A673 (cell line): ENCODE data around the gene LALBA. TPM values are rescaled to one million over a fixed set of nuclear protein-coding genes. Genes with fewer than 3 reads are reported as not detected.
"Not testable (repeated sequence)": the region's sequence is repeated elsewhere in the genome, so short reads cannot be mapped to it uniquely, and the experiment has no call there.

ENCODE experiments used
- BruUV-seq: library from RNA; stranded (reverse); fragments of 400-500 nt; replicated peaks from 2 replicates; lab custom pipeline; 2021; lab: Mats Ljungman, UMichigan
- CTCF ChIA-PET: fragments of 300-600 bp; sonication (Branson Sonifier 250); formaldehyde crosslinking; loops from one replicate; lab custom pipeline; 2022; ENCODE audit warnings: antibody characterized with exemption; lab: Charles Lee
- POLR2A ChIA-PET: fragments of 300-600 bp; sonication (Branson Sonifier 250); formaldehyde crosslinking; loops from one replicate; lab custom pipeline; 2022; ENCODE audit warnings: antibody characterized with exemption; ENCODE audit not compliant: low non-redundant PET; lab: Charles Lee
- DNase-seq: peaks from one replicate; pipeline ENCODE4 v3.0.0-alpha.2; 2015; ENCODE audit warnings: low spot score
- H3K27ac ChIP-seq: fragments of 200-600 bp; sonication (generic); 2 replicates; pipeline ENCODE4 v1.5.1; 2016; ENCODE audit warnings: mixed run types, low read depth, mild to moderate bottlenecking, mixed read lengths, antibody characterized with exemption, low read length; ENCODE audit not compliant: poor library complexity, severe bottlenecking
- H3K27me3 ChIP-seq: fragments of 200-600 bp; sonication (generic); replicated peaks from 2 replicates; pipeline ENCODE4 v1.6.1; 2017; ENCODE audit warnings: mixed run types, low read depth, mild to moderate bottlenecking, mixed read lengths, antibody characterized with exemption, low read length; ENCODE audit not compliant: insufficient read depth, poor library complexity
- H3K36me3 ChIP-seq: fragments of 200-600 bp; sonication (generic); 2 replicates; pipeline ENCODE4 v1.6.1; 2016; ENCODE audit warnings: mixed run types, mild to moderate bottlenecking, mixed read lengths, antibody characterized with exemption, low read length; ENCODE audit not compliant: insufficient read depth, poor library complexity, severe bottlenecking
- H3K4me1 ChIP-seq: fragments of 200-600 bp; sonication (generic); 2 replicates; pipeline ENCODE4 v1.6.1; 2017; ENCODE audit warnings: mixed run types, mild to moderate bottlenecking, mixed read lengths, antibody characterized with exemption, low read length; ENCODE audit not compliant: insufficient read depth, poor library complexity, severe bottlenecking
- H3K4me3 ChIP-seq: fragments of 200-600 bp; sonication (generic); 2 replicates; pipeline ENCODE4 v1.5.1; 2016; ENCODE audit warnings: low read depth, mixed run types, mild to moderate bottlenecking, mixed read lengths, low read length; ENCODE audit not compliant: poor library complexity, severe bottlenecking
- H3K9me3 ChIP-seq: fragments of 200-600 bp; sonication (generic); 2 replicates; pipeline ENCODE4 v1.6.1; 2016; ENCODE audit warnings: mixed run types, low read depth, mild to moderate bottlenecking, mixed read lengths, antibody characterized with exemption, low read length; ENCODE audit not compliant: poor library complexity, severe bottlenecking
- CTCF ChIP-seq: fragments of 300-800, 200-600 bp; sonication (generic); conservative IDR thresholded peaks from 2 replicates; pipeline ENCODE4 v1.5.1; 2017; ENCODE audit warnings: low read depth, mild to moderate bottlenecking, antibody characterized with exemption, low read length, moderate library complexity, mixed read lengths
- EZH2 ChIP-seq: fragments of 200-600 bp; sonication (generic); IDR thresholded peaks from 2 replicates; pipeline ENCODE4 v1.6.1; 2017; ENCODE audit warnings: borderline replicate concordance, low read depth, mild to moderate bottlenecking, mixed read lengths, antibody characterized with exemption, low read length; ENCODE audit not compliant: poor library complexity, severe bottlenecking
- intact Hi-C: fragments of 100-400 bp; cut with micrococcal nuclease; formaldehyde crosslinking; loops from one replicate; pipeline ENCODE4 v1.10.0; 2022; ENCODE audit not compliant: unreplicated experiment
- total RNA-seq: library from RNA; stranded (reverse); gene quantifications from 2 replicates; pipeline ENCODE4 v1.2.3, GENCODE V29; 2021

LALBA gene
- total RNA-seq, 1 experiment from 2014 or later, result not detected

DNA sequence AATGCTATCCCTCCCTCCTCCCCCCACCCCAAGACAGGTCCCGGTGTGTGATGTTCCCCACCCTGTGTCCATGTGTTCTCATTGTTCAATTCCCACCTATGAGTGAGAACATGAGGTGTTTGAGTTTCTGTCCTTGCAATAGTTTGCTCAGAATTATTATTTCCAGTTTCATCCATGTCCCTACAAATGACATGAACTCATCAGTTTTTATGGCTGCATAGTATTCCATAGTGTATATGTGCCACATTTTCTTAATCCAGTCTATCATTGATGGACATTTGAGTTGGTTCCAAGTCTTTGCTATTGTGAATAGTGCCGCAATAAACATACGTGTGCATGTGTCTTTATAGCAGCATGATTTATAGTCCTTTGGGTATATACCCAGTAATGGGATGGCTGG, 22.8 kb downstream of the LALBA start:
- H3K27me3 ChIP-seq, BruUV-seq, POLR2A ChIA-PET, H3K27ac ChIP-seq, DNase-seq, CTCF ChIA-PET, H3K9me3 ChIP-seq, H3K4me1 ChIP-seq, intact Hi-C loops, H3K4me3 ChIP-seq, H3K36me3 ChIP-seq: not testable (repeated sequence)

DNA sequence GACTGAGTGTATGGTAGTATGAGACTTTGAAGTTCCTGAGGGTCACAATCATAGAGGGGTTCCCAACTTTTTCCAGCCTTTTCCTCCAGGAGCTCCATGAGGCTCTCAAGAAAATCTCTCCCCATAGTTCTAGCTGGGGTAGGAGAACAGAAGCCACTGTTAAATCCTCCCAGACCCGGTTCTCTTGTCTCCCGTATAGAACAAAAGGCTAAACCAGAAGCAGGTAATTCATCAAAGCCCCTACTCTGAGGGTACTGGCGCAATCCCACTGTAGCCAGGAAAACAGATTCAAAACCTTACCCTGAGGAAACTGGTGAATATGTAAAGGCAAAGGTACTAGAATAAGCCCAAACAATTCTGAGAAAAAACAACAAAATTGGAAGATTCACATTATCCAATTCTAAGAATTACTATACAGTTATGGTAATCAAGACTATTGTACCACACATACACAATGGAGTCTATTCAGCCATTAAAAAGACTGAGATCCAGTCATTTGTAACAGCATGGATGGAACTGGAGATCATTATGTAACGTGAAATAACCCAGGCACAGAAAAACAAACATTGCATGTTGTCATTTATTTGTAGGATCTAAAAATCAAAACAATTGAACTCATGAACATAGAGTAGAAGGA, 23.9 kb downstream of the LALBA start:
- intact Hi-C loops, result no loop called here
- Histone ChIP-seq H3K27ac (no peak overlapping the region), H3K4me1 (no peaks in the 10 kb centered on the region), H3K27me3 (peaks cover 9% of the 10 kb centered on the region), H3K36me3 (no peaks in the 10 kb centered on the region), H3K9me3 (no peaks in the 10 kb centered on the region), H3K4me3 (no peak overlapping the region)
- ChIA-PET CTCF (no interaction called here), POLR2A (no interaction called here)
- no TSS peak for BruUV-seq
- TF ChIP-seq EZH2 (no peak), CTCF (no peak)
- DNase-seq, result no peak

DNA sequence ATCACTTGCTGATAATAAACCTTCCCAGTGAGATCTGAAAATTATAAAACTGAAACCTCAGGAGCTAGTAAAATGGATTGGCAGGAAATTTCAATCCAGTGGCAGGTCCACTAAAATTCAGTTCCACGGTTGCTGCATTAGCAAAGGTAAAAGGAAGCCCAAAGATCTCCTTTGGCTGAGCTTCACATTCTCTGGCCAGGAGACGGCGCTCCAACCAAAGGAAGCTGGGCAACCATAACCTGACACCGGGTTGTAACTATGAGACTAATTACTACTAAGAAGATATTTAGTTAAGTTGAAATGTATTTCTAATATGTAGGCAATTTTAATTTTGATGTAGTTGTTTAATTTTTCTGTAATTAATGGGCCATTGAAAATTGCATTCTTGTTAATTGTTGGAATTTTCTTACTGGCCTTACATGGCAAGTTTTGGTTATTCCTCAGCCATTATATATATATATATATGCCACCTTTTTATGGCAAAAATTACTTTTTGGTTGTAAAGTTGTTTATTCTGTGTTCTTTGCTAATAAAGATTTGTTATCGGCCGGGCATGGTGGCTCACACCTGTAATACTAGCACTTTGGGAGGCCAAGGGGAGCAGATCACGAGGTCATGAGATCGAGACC, 27.4 kb downstream of the LALBA start:
- peaks cover 9% of the 10 kb centered on the region for H3K27me3 ChIP-seq
- CTCF ChIA-PET, result interaction anchor here (0.7 to 3.2 kb wide), 3 partner anchors 76 to 508 kb away, joined by 3 to 15 read pairs (median 3); no protein-coding TSS in a partner anchor
- POLR2A ChIA-PET, result no interaction called here

More for the DNA sequence above, 27.4 kb downstream of the LALBA start:
- DNase-seq, result peak; percentile 33
- intact Hi-C loops, result loop anchor here (1.0 kb wide), 1 partner anchor 76 kb away; no protein-coding TSS in a partner anchor
- Histone ChIP-seq H3K9me3 (no peaks in the 10 kb centered on the region), H3K36me3 (no peaks in the 10 kb centered on the region), H3K4me1 (no peaks in the 10 kb centered on the region), H3K4me3 (no peak overlapping the region), H3K27ac (no peak overlapping the region)
- TF ChIP-seq EZH2 (no peak), CTCF (peak; percentile 66)
- no TSS peak for BruUV-seq
